IPS DF 19.7 (cell line): ENCODE results near the gene SBF2.

Experiments
- DNase-seq: peaks from one replicate; pipeline ENCODE4 v3.0.0-alpha.2; 2013; ENCODE audit warnings: low read depth, low spot score

Gene SBF2

GRCh38 chr11:9775398-9775779 is 518.6 kb downstream of the SBF2 start:
- no peak for DNase-seq

GRCh38 chr11:9774591-9775397 is 519.2 kb downstream of the SBF2 start:
- DNase-seq = no peak

GRCh38 chr11:9774109-9774508 is 519.9 kb downstream of the SBF2 start:
- no peak for DNase-seq

- DNase-seq = no peak
Observed at GRCh38 chr11:9773524-9773923, 520.5 kb downstream of the SBF2 start.

GRCh38 chr11:9772218-9772617 is 521.8 kb downstream of the SBF2 start:
- no peak for DNase-seq

- DNase-seq = no peak
Observed at GRCh38 chr11:9771071-9771511, 522.9 kb downstream of the SBF2 start.

GRCh38 chr11:9769621-9770020 is 524.4 kb downstream of the SBF2 start:
- no peak for DNase-seq

- no peak for DNase-seq
Observed at GRCh38 chr11:9765320-9766101, 528.5 kb downstream of the SBF2 start.

GRCh38 chr11:9763301-9763700 is 530.7 kb downstream of the SBF2 start:
- DNase-seq = no peak

GRCh38 chr11:9762531-9762930 is 531.5 kb downstream of the SBF2 start:
- DNase-seq = no peak

- no peak for DNase-seq
Observed at GRCh38 chr11:9761441-9761945, 532.5 kb downstream of the SBF2 start.

GRCh38 chr11:9760193-9760575 is 533.8 kb downstream of the SBF2 start:
- DNase-seq = no peak

- DNase-seq = no peak
Observed at GRCh38 chr11:9759519-9760192, 534.4 kb downstream of the SBF2 start.

- no peak for DNase-seq
Observed at GRCh38 chr11:9758637-9759518, 535.1 kb downstream of the SBF2 start.

GRCh38 chr11:9757809-9758636 is 536.0 kb downstream of the SBF2 start:
- DNase-seq = no peak

GRCh38 chr11:9756878-9757277 is 537.1 kb downstream of the SBF2 start:
- no peak for DNase-seq

- no peak for DNase-seq
Observed at GRCh38 chr11:9756461-9756860, 537.6 kb downstream of the SBF2 start.

GRCh38 chr11:9755561-9756185 is 538.3 kb downstream of the SBF2 start:
- no peak for DNase-seq

- DNase-seq = no peak
Observed at GRCh38 chr11:9754010-9754471, 540.0 kb downstream of the SBF2 start.

GRCh38 chr11:9753021-9753420 is 541.0 kb downstream of the SBF2 start:
- DNase-seq = no peak
